DMS79 treated with DMSO at 0.1 percent for 48 hours (cell line): ENCODE data around the gene TIPRL.

Experiments used
- DNase-seq: peaks from one replicate; lab custom pipeline; 2025; lab: John Stamatoyannopoulos, UW

Gene TIPRL

GRCh38 chr1:168213349-168213748, 34.6 kb downstream of the TIPRL start:
- no peak for DNase-seq

GRCh38 chr1:168216171-168216570, 37.4 kb downstream of the TIPRL start:
- no peak for DNase-seq

- DNase-seq = no peak
Observed at GRCh38 chr1:168217664-168218063, 38.9 kb downstream of the TIPRL start.

GRCh38 chr1:168218658-168219057, 39.9 kb downstream of the TIPRL start:
- DNase-seq = no peak

- DNase-seq = no peak
Observed at GRCh38 chr1:168220470-168220871, 41.7 kb downstream of the TIPRL start.

GRCh38 chr1:168221275-168221674, 42.5 kb downstream of the TIPRL start:
- no peak for DNase-seq

- no peak for DNase-seq
Observed at GRCh38 chr1:168223261-168223660, 44.5 kb downstream of the TIPRL start.

GRCh38 chr1:168223681-168224540, 45.1 kb downstream of the TIPRL start:
- no peak for DNase-seq

GRCh38 chr1:168224991-168225390, 46.2 kb downstream of the TIPRL start:
- no peak for DNase-seq

- DNase-seq = peak; percentile 66
Observed at GRCh38 chr1:168225476-168226190, 46.9 kb downstream of the TIPRL start, which contains the start of gene SFT2D2. Gene SFT2D2, plus strand, starts transcription at chr1:168226004. Its CDS starts 76 bp downstream, at chr1:168226080.

GRCh38 chr1:168227620-168228019, 48.9 kb downstream of the TIPRL start:
- no peak for DNase-seq

GRCh38 chr1:168229893-168230292, 51.1 kb downstream of the TIPRL start:
- no peak for DNase-seq

- DNase-seq = no peak
Observed at GRCh38 chr1:168230709-168231108, 51.9 kb downstream of the TIPRL start.

- no peak for DNase-seq
Observed at GRCh38 chr1:168234846-168235547, 56.2 kb downstream of the TIPRL start.

GRCh38 chr1:168235548-168235885, 56.8 kb downstream of the TIPRL start:
- DNase-seq = no peak

GRCh38 chr1:168235937-168236336, 57.2 kb downstream of the TIPRL start:
- no peak for DNase-seq

GRCh38 chr1:168236836-168237611, 58.3 kb downstream of the TIPRL start:
- DNase-seq = no peak

- DNase-seq = no peak
Observed at GRCh38 chr1:168243198-168243597, 64.4 kb downstream of the TIPRL start.

GRCh38 chr1:168243636-168244212, 65.0 kb downstream of the TIPRL start:
- no peak for DNase-seq

GRCh38 chr1:168245042-168245441, 66.3 kb downstream of the TIPRL start:
- no peak for DNase-seq

GRCh38 chr1:168246506-168246905, 67.7 kb downstream of the TIPRL start:
- DNase-seq = no peak
